ENCODE measurements around the gene TNFSF8. TPM values are rescaled to one million over a fixed set of nuclear protein-coding genes. Genes with fewer than 3 reads are reported as not detected.

TNFSF8 gene
- total and polyA plus RNA-seq, 7 donors, result 0.60 to 11.7 (median 1.8) TPM

GRCh38 chr9:114965564-114965963 is 35.2 kb upstream of the TNFSF8 start:
- no peak for DNase-seq
- H3K4me1 ChIP-seq, result no peaks in the 10 kb centered on the region
- H3K4me3 ChIP-seq, result no peak overlapping the region
- 83 to 87% methylated on average over 1 of the region's 1 CpG for WGBS, 2 donors
- TF ChIP-seq CTCF (IDR thresholded peaks at IDR 0.05), result no peak
- no peak for TF ChIP-seq POLR2AphosphoS5 (IDR thresholded peaks at IDR 0.05)
- no peak for TF ChIP-seq EP300 (IDR thresholded peaks at IDR 0.05)
- intact Hi-C loops (cut with DNase I), result no loop called here
- H3K9me3 ChIP-seq, result peaks cover 0 to 4% (median 0%) of the 10 kb centered on the region in 4 donors
- H3K27ac ChIP-seq, result no peak overlapping the region
- no peaks in the 10 kb centered on the region for H3K36me3 ChIP-seq
- H3K27me3 ChIP-seq, result no peaks in the 10 kb centered on the region

- intact Hi-C loops (cut with DNase I), result no loop called here
- 88 to 89% methylated on average over 7 of the region's 7 CpGs for WGBS, 2 donors
- H3K27ac ChIP-seq, result no peak overlapping the region
- peaks cover 0 to 4% (median 0%) of the 10 kb centered on the region in 4 donors for H3K9me3 ChIP-seq
- no peak overlapping the region for H3K4me3 ChIP-seq
- no peaks in the 10 kb centered on the region for H3K27me3 ChIP-seq
- H3K4me1 ChIP-seq, result peaks cover 0 to 2% (median 0%) of the 10 kb centered on the region in 4 donors
- no peaks in the 10 kb centered on the region for H3K36me3 ChIP-seq
- DNase-seq, result no peak
- TF ChIP-seq POLR2AphosphoS5 (IDR thresholded peaks at IDR 0.05) (no peak), EP300 (IDR thresholded peaks at IDR 0.05) (no peak), CTCF (IDR thresholded peaks at IDR 0.05) (no peak), POLR2A (IDR thresholded peaks at IDR 0.05) (no peak)
These were observed 32.4 kb upstream of the TNFSF8 start for GRCh38 chr9:114962809-114963208.

GRCh38 chr9:114960276-114960675 is 29.9 kb upstream of the TNFSF8 start:
- H3K36me3 ChIP-seq, result no peaks in the 10 kb centered on the region
- WGBS, 2 donors, result 86 to 92% methylated on average over 3 of the region's 3 CpGs
- no peak overlapping the region for H3K27ac ChIP-seq
- H3K9me3 ChIP-seq, result peaks cover 0 to 4% (median 0%) of the 10 kb centered on the region in 4 donors
- no peaks in the 10 kb centered on the region for H3K27me3 ChIP-seq
- no peak for DNase-seq
- H3K4me1 ChIP-seq, result peaks cover 0 to 9% (median 0%) of the 10 kb centered on the region in 4 donors
- no peak for TF ChIP-seq CTCF (IDR thresholded peaks at IDR 0.05)
- no peak for TF ChIP-seq POLR2AphosphoS5 (IDR thresholded peaks at IDR 0.05)
- no peak for TF ChIP-seq EP300 (IDR thresholded peaks at IDR 0.05)
- TF ChIP-seq POLR2A (IDR thresholded peaks at IDR 0.05), result no peak
- intact Hi-C loops (cut with DNase I), result no loop called here
- H3K4me3 ChIP-seq, result no peak overlapping the region

GRCh38 chr9:114958844-114959235 is 28.4 kb upstream of the TNFSF8 start:
- H3K4me3 ChIP-seq, result no peak overlapping the region
- H3K9me3 ChIP-seq, result peaks cover 0 to 4% (median 0%) of the 10 kb centered on the region in 4 donors
- intact Hi-C loops (cut with DNase I), result no loop called here
- WGBS, 2 donors, result 77 to 87% methylated on average over 2 of the region's 2 CpGs
- H3K27ac ChIP-seq, result peak overlapping the region in 1 of 4 donors; percentile 56
- H3K4me1 ChIP-seq, result peaks cover 0 to 9% (median 0%) of the 10 kb centered on the region in 4 donors
- H3K36me3 ChIP-seq, result no peaks in the 10 kb centered on the region
- no peak for TF ChIP-seq EP300 (IDR thresholded peaks at IDR 0.05)
- TF ChIP-seq POLR2A (IDR thresholded peaks at IDR 0.05), result no peak
- no peak for TF ChIP-seq POLR2AphosphoS5 (IDR thresholded peaks at IDR 0.05)
- DNase-seq, result no peak
- H3K27me3 ChIP-seq, result no peaks in the 10 kb centered on the region

- Histone ChIP-seq H3K4me3 (no peak overlapping the region), H3K9me3 (peaks cover 0 to 4% (median 0%) of the 10 kb centered on the region in 4 donors), H3K27me3 (no peaks in the 10 kb centered on the region), H3K27ac (peak overlapping the region in 1 of 4 donors; percentile 56), H3K4me1 (peaks cover 0 to 9% (median 0%) of the 10 kb centered on the region in 4 donors), H3K36me3 (no peaks in the 10 kb centered on the region)
- no peak for TF ChIP-seq POLR2A (IDR thresholded peaks at IDR 0.05)
- intact Hi-C loops (cut with DNase I), result no loop called here
- peak; percentile 68 for DNase-seq
- WGBS, 2 donors, result 58 to 83% methylated on average over 12 of the region's 12 CpGs
These were observed 27.8 kb upstream of the TNFSF8 start for GRCh38 chr9:114958021-114958843.

Measured in sigmoid colon (tissue), 7 donors.